ENCODE measurements around the gene STRIP1.

The STRIP1 gene

GRCh38 chr1:110094931-110095654, 60.7 kb downstream of the STRIP1 start:
- DNase-seq (ENCODE audit: low read depth in 2 of 2) = no peak

- no peak for DNase-seq (ENCODE audit: low read depth in 2 of 2)
Measured at GRCh38 chr1:110097507-110098221, 63.2 kb downstream of the STRIP1 start.

DNA sequence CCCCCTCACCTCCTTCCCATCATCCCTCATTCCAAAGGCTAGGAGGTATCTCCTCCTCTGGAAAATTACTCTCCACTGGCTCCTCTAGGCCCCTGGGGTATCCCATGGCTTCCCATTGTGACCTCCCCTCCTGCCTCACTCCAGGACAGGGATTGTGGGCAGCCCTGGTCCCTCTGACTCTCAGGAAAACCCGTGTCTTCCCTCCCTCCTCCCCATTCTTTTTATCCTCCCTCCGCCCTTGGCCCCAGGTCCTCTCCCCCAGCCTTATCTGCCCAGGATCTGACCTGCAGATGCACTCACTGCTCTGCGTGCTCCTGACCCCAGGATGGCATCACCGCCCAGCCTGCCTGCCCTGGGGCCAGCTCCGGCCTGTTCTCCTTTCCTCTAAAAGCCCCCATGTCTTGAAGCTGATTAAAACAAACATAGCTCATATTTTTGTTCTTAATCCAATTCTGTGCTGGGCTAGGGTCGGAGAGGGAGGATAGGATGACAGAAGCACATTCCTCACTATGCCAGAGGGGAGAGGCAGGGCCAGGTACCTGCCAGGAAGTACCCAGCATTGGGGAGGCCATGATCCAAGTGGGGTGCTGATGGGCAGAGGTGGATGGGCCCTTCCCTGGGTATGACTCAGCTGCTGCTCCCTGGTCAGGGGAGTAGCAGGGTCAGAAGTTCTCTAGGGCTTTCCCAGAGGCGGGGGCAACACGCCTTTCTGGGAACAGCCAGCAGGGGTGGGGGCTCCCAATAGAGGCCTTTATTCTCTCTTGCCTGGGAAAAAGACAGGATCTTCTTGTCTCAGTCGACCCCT, 64.0 kb downstream of the STRIP1 start:
- DNase-seq (ENCODE audit: low read depth in 2 of 2) = no peak

DNA sequence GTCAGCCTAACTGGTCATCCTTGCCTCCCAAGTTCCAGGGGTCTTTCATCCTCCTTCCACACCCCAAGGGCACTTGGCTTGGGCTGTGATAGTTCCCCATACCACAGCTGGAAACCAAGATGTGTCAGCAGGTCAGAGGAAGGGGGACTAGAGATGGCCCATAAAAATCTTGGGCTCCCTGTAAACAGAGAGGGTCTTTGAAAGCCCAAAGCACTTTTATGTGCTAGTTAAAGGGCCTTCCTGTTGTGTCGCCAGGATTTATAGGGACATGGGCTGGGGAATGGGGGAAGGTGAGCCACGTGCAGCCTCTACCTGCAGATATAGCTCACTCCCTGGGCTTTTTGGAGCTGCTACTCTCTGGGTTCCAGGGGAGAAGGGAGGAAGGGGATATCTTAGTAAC, 65.9 kb downstream of the STRIP1 start:
- DNase-seq (ENCODE audit: low read depth in 2 of 2) = no peak

DNA sequence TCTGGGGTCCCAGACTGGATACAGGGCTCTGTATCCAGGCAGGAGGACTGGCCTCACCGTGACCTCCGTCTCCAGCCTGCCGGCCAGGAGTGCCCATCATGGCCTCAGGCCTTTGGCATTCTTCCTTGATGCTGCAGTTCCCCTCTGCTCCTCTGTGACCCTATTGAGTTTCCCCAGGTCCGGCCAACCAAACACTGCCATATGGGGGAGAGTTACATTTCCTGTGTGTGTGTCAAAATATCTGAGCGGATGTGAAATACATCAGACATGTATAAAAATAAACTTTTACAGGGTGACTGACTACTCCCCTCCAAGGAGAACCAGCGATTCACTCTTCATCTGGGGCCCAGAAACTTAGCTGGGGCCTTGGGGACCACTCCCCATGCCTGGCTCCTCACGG, 67.7 kb downstream of the STRIP1 start:
- DNase-seq (ENCODE audit: low read depth in 2 of 2) = no peak
